GM12872 (cell line): ENCODE measurements around the gene ZNF726.

ENCODE experiments used
- TF ChIP-seq, protein P1 (sequence below): IDR thresholded peaks from 3 replicates; pipeline ENCODE4 v1.5.1; 2011; ENCODE audit warnings: low read depth, mild to moderate bottlenecking, low read length, moderate library complexity; ENCODE audit not compliant: insufficient read depth

ZNF726 gene

DNA sequence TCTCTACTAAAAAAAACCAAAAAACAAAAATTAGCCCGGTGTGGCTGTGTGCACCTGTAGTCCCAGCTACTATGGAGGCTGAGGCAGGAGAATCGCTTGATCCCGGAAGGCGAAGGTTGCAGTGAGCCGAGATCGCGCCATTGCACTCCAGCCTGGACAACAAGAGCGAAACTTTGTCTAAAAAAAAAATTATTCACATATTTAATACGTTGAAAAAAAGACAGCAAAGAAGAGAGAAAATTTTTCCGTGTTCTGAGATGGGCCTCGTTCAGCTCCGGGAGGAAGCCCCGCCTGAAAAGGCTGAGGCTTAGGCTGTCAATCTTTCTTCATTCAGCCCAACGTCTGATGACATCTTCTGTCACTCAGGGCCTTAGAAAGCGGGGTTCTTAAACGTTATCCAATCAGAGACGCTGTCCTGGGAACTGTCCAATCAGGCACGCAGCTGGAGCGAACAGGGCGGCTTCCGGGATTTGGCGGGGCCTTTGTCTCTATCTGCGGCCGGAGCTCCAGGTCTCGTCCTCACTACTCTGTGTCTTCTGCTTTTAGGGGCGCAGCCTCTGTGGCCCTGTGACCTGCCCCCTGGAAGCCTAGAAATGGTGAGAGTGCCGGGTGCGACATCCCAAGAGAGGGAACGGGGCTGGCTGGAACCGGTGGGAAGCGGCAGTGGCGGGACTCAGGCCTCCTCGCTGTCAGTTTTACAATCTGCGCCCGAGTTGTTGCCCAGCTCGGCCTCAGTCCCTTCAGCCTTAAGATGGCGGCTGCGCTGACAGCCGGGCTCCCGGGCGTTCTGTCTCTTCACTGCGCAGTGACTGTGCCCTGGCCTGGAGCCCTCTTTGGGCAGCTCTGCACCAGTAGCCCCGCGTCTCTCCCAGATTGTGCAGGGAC, at the start of gene ZNF726:
TSS of gene ZNF726 (plus strand) at position 485 of the 885 bp plus-strand sequence. CDS start at position 594, 109 bp downstream.
- TF ChIP-seq, protein P1, sequence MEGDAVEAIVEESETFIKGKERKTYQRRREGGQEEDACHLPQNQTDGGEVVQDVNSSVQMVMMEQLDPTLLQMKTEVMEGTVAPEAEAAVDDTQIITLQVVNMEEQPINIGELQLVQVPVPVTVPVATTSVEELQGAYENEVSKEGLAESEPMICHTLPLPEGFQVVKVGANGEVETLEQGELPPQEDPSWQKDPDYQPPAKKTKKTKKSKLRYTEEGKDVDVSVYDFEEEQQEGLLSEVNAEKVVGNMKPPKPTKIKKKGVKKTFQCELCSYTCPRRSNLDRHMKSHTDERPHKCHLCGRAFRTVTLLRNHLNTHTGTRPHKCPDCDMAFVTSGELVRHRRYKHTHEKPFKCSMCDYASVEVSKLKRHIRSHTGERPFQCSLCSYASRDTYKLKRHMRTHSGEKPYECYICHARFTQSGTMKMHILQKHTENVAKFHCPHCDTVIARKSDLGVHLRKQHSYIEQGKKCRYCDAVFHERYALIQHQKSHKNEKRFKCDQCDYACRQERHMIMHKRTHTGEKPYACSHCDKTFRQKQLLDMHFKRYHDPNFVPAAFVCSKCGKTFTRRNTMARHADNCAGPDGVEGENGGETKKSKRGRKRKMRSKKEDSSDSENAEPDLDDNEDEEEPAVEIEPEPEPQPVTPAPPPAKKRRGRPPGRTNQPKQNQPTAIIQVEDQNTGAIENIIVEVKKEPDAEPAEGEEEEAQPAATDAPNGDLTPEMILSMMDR, result no peak

DNA sequence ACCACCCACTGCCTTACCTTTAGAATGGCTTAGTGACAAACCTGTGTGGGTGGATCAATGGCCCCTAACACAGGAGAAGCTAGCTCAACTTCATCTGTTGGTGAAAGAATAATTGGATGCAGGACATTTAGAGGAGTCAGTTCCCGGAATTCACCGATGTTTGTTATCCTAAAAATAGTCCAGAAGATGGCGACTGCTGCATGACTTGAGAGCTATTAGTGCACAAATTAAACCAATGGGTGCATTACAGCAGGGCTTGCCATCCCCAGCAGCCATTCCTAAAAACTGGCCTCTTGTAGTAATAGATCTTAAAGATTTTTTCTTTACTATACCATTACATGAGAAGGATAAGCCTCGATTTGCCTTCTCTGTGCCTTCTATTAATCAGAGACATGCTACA, 46.8 kb upstream of the ZNF726 start:
- TF ChIP-seq, protein P1, result no peak

DNA sequence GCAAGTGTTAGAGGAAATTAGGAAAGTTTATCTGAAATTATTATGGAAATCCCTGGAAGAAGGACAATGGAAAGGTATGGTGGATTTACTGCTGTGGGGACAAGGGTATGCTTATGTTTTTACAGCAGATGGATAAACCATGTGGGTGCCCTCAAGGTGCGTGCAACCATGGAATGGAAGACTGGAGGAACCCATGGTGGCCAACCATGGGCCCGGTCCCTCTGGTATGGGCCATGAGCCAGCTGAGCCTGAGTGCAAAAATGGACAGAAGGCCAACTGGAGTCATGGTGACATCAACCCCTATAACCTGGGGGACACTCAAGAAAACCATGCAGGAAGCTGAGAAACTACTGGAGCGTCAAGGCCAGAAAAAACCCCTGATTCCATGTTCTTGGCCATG, 46.1 kb upstream of the ZNF726 start:
- TF ChIP-seq, protein P1, result no peak

DNA sequence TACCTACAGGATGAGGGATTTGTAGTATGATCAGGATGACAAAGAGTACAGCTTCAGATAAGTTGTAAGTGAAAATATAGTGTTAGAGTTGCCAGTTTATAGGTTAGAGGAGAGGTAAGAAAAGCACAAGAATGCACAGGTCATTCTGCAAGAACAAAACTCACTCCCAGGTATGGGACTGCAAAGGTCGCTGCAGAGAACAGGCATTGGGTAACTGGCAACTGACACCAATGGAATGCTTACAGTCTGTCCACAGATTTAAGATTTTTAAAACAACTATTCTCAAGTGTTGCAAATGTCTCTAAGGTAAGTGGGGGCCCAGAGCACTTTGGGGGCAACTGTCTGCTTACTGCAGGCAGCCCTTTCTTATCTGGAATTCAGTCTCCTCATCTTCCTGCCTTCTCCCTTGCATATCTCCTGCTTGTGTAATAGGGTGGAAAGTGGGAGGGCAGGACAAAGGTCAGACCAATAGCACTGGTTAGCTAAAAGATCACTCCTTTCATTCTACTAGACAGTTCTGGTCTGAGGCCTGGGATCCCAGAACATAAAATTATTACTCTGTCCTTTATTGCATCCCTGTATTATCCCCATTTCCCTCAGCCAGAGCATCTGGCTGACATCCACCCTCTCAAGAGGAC, 42.3 kb upstream of the ZNF726 start:
- TF ChIP-seq, protein P1, result no peak

DNA sequence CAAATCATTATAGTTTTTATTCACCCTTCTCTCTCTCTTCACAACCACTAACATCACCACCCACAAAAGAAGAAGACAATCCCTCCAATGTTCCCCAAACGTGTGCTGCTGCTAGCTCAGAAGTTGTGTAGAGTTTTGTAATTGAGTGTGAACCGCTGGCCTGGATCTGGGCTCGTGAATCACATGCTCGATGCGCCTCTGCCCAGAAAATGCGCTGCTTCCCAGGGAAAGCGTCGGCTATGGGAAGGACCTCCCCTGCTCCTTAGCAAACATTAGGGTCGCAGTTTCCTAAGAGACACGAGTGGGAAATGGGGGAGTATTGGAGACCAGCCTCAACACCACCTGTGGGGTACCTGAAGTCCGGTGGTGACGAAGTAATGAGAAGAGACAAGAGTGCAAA, 38.4 kb upstream of the ZNF726 start:
- TF ChIP-seq, protein P1, result no peak

DNA sequence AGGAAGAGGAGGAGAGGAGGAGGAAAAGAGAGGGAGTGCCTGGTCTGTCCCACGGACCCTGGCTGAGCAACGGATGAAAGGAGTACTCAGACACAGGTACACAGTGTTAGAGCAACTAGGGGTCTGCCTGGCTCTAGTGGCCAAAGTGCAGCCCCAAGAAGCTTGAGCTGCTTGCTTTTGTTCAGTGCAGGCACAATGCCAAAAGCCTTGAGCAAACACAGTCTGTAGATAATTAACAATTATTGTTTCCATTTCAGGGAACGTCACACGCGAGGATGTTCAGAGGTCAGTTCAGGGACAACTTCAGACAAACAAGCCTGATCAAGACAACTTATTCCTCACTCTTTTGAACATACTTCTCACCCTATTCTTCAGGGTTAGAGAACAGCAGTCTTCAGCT, 32.2 kb upstream of the ZNF726 start:
- TF ChIP-seq, protein P1, result no peak

DNA sequence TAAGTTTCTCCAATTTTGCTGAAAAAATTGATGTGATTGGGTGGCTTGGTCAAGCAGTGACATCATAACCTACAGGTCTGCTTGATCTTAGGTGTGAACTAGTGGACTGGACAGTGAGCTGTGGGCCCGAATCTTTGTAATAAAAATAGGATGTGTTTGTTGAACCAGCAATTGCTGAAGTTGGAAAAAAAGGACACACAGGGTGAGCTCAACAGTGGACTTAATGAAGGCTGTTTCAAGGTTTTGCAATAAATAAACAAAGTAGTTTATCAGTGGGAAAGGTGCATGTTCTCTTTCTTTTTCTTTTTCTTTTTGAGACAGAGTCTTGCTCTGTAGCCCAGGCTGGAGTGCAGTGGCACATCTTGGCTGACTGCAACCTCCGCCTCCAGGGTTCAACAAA, 30.3 kb upstream of the ZNF726 start:
- TF ChIP-seq, protein P1, result no peak
